HUDEP-2 (cell line): ENCODE measurements around the gene GUCA2B.

Experiments
- DNase-seq, 76 experiments: peaks; one replicate each; lab custom pipeline; 2025; ENCODE audit not compliant: unreplicated experiment in 76 of 76; lab: John Stamatoyannopoulos, UW

The GUCA2B gene

GRCh38 chr1:42183957-42184268 is 30.7 kb downstream of the GUCA2B start:
- DNase-seq, result no peak

- DNase-seq, result no peak
Observed at GRCh38 chr1:42184616-42185015, 31.4 kb downstream of the GUCA2B start.

GRCh38 chr1:42186152-42186551 is 32.9 kb downstream of the GUCA2B start:
- no peak for DNase-seq

- no peak for DNase-seq
Observed at GRCh38 chr1:42189931-42190853, 37.0 kb downstream of the GUCA2B start.

GRCh38 chr1:42191319-42191718 is 38.1 kb downstream of the GUCA2B start:
- no peak for DNase-seq

DNA sequence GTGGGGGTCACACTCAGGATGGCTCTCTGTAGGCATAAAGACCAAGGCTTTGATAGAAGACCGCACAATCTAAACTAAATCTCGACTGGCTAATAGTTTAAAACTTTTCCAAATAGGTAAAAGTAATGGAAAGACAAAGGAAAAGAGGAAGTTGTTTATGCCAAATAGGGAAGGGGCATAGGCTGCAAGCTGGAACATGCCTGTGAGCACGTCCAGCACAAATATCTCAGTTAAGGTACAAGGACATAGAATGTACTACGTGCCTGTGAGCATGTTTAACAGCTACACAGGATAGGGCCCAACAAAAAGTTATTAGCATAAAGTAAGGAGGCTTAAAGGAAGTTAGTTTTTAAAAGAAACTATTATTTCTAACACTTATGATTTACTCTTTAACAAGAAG is 38.9 kb downstream of the GUCA2B start:
- no peak for DNase-seq

DNA sequence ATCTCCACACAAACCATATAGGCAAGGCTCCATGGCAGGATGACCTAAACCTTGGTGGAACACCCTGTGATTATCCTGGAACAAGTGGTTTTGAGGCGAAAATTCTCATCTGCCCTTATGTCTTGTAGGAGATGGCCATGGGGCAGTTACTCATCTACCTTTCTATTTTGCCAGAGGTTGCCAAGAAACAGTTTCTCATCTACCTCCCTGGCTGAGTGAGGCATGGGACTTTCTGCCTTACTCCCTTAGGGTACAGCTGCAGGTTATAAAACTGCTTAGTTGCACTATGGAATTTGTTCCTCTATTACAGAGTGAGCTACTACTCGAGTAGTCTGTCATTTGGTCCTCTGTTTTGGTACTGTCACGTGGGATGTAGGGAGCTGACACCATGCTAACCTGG is 42.6 kb downstream of the GUCA2B start:
- DNase-seq, result no peak

DNA sequence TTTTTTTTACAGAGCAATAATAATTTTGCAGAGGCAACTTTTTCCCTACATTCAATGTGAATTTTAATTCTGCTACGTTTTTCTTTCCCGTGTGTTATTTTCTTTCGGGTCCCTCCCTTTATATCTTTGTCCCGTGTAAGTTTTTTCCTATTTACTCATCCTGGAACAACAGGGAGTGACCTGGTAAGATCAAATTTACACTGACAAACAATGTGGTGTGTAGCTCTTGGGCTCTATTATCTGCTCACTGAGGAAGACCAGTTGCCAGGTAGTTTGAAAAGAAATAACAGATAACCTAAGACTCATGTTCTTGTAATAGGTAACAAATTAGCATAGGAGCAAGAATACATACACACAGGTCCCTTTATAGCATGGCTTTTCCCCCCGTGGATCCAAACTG is 45.0 kb downstream of the GUCA2B start:
- no peak for DNase-seq

GRCh38 chr1:42201986-42202385 is 48.8 kb downstream of the GUCA2B start:
- DNase-seq, result no peak
